ENCODE results near the gene SPINT4.
A peak's percentile ranks its signal among the peaks of the same experiment; 100 is the strongest.

SPINT4 gene

GRCh38 chr20:45765980-45766379, 43.8 kb downstream of the SPINT4 start:
- no peak for DNase-seq

- DNase-seq, result no peak
These were observed 46.3 kb downstream of the SPINT4 start for GRCh38 chr20:45768479-45768878.

- peak; percentile 25 for DNase-seq
These were observed 49.1 kb downstream of the SPINT4 start for GRCh38 chr20:45771182-45771759.

GRCh38 chr20:45772693-45773092, 50.5 kb downstream of the SPINT4 start:
- DNase-seq, result no peak

GRCh38 chr20:45774945-45775344, 52.8 kb downstream of the SPINT4 start:
- DNase-seq, result no peak

- no peak for DNase-seq
These were observed 53.3 kb downstream of the SPINT4 start for GRCh38 chr20:45775411-45775810.
